HCEC 1CT (cell line): ENCODE data around the gene IPCEF1.
A peak's percentile ranks its signal among the peaks of the same experiment; 100 is the strongest.
"Not testable (repeated sequence)": the region's sequence is repeated elsewhere in the genome, so short reads cannot be mapped to it uniquely, and the experiment has no call there.

ENCODE experiments used
- DNase-seq: peaks from one replicate; pipeline ENCODE4 v3.0.0-alpha.2; 2017

Gene IPCEF1

DNA sequence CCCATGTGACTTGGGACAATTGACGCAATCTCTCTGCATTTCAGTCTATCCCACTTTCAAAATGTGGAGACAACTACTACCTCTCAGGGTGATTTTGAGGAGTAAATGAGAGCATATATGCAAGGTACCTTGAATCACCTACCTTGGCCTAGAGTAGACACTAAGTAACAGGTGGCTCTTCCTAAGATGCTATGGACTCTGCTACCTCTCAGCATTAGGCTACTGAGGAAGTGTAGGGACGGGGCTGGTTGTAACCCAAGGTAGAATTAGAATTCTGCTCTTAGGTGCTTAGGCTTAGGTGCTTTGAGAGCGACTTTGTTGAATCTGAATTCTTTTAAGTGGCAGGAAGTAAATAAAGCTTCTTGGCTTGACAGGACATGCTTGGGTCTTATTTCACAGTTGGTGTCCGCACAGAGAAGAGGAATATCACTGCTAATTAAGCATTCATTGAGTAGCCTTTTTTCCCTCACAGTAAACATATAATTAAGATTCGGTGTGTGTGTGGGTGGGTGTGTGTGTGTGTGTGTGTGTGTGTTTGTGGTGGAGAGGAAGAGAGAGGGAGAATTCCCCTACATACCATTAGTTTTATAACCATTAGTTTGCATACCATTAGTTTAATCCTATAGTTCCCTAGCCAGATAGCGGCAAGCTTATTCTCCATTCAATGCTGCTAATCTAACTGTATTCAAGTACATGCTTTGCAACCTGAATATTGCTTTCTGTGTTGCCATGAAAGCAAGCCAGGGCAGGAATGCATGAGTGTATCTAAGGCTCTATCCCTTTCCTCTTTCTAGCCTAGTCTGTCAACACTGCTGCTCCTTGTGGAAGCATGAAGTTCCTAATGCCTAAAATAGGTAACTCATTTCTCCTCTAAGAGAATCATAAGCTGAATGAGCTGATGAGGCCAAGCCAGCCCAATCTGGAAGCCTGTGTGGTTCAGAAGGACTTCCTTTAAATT, 112.5 kb downstream of the IPCEF1 start:
- DNase-seq = no peak

DNA sequence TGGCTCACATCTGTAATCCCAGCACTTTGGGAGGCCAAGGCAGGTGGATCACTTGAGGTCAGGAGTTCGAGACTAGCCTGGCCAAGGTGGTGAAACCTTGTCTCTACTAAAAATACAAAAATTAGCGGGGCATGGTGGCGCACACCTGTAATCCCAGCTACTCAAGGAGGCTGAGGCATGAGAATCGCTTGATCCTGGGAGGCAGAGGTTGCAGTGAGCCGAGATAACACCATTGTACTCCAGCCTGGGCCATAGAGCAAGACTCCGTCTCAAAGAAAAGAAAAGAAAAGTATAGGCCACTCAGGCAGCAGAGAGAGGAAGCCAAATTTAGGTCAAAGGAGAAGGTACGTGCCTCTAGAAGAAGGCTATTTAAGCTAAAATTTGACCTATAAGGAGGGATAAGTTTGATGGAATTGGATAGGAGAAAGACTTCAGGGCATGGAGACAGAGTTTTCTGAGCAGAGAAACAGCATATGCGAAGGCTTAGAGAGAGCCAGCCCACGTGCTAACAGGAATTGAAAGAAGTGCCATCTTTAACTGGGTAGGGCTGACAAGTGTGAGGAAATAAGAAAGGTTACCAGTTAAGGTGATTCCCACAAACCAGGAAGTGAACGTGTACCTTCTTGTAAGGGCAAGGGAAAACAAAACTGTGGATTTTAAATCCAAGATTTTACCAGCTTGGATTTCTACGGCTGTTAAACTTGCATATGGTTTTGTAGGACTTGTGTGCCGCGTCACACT, 113.8 kb downstream of the IPCEF1 start:
- DNase-seq = no peak

DNA sequence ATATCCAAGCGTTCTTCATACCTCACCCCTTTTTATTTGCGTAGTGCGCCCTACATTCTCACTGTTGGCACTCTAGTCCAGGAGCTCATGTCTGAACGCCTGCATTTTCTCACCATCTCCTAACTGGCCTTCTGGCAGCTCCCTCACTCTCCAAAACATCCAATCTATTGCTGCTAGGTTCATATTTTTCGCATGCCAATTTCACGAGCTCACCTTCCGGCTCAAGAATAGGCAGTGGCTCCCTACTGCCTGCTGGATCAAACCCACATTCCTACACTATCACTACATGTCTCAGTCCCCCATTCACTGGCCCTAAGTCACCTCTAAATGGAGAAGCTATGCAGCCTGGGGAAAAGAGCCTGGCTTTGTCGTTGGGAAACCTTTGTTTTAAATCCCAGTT, 115.0 kb downstream of the IPCEF1 start:
- DNase-seq = no peak

DNA sequence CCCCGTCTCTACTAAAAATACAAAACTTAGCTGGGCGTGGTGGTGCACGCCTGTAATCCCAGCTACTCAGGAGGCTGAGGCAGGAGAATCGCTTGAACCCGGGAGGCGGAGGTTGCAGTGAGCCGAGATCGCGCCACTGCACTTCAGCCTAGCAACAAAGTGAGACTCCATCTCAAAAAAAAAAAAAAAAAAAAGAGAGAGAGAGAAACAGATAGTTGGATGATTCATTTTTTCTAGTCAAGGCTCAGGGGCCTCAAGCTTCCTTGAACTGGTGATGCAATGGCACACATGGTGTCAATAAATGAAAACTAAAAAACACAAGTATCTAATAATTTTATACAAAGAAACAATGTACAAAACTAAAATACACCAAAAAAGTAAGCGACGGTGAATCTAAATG, 115.5 kb downstream of the IPCEF1 start:
- DNase-seq = not testable (repeated sequence)

DNA sequence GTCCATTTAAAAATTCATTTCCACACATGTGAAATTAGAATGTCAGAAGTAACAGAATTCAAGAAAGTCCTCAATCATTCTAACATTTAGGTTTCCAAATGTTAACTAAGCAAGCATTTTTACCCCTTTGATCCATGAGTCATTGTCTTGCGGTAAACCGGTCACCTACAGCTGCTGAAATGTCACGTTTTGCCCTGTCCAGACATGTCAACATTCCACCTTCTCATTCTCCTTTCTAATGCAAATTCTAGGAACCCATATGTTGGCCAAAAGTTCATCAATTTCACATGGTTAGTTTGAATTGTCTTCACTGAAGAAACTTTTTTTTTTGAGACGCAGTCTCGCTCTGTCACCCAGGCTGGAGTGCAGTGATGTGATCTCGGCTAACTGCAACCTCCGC, 117.2 kb downstream of the IPCEF1 start:
- DNase-seq = no peak

DNA sequence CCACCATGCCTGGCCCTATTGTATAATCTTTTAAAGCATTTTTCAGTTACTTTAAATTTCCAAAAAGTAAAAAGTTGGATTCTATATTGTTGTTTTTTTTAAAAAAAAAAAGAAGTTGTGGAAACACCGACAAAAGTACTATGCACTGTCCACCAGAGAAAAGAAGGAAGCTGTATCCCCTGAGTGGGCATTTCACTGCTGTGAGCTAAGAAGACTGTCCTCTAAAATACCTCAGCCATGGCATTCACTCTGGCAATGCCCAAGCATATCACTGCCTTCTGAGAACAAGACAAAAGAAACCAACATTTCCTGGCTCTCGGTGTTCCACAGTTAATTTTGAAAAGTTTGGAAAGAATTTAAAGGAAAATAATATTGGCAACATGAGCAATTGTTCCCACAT, 117.8 kb downstream of the IPCEF1 start:
- no peak for DNase-seq

DNA sequence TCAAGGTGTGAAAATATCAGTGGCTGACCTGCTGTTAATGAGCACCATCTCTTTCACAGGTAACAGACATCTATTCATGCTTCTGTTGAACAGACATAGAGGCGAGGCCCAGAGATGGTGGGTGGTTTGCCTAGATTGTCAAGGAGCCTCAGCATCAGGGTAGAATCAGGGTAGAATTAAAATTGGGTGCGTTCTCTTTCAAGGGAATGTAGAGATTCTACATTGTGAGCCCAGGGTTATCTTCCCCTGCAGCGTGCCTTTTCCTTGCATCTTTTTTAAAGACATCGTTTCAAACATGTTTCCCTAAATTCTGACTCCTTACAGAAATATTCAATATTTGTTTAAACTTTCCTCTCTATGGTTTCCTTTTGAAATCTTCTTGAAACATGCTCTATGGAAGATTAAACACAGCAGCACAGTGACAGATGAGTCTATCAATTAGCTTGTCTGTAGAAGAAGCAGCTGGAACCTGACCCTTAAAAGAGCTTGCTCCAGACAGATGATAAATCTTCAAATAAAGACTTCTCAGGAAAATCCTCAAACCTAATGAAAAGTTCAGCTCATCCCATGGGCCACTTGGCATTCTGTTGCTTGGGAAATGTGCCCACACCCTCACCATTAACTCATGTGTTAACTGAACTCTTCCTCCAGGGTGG, 119.8 kb downstream of the IPCEF1 start:
- DNase-seq = no peak

DNA sequence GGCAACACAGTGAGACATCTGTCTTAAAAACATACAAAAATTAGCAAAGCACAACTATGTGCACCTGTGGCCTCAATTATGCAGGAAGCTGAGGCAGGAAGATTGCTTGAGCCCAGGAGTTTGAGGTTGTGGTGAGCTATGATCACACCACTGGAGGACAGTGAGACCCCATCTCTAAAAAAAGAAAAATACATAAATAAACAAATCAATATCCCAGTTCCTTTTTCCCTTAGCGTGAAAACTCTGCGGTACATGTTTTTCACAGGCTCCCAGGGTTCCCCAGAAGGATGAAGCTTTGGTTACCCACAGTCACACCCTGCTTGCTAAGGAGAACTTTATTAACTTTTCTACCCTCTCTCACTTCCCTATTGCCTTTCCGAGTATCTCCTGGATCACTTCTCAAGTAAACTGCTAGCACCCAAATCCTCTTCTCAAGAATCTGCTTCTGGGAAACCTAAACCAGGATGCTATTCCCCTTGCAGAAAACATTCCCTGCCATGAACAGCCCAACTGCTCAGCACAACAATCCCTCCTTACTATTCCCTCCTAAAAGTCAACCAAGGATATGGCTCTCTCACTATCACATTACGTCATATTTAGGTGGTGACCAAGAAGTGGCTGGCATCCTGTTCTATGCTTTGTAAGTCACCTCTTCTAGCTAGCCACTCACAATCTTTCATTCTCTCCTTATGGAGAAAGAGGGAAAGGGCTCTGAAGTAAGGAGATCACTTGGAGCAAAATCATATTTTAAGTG, 122.4 kb downstream of the IPCEF1 start:
- no peak for DNase-seq

DNA sequence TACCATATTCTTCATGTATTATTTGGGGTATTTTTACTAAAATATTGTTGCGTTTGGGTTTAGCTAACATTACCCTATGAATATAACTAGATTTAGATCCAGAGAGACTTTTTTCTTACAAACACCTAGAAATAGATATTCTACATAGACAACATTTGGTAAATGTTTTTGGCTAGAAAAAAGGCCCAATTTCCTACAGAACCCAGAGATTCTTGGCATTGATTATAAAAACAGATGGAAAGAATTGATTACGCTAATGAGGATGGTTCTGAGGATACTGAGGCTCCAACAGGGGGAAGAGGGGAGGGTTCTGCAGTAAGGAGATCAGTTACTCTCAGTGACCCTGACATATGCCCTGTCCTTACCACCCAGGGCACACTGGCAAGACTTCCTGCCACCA, 123.2 kb downstream of the IPCEF1 start:
- DNase-seq = no peak

DNA sequence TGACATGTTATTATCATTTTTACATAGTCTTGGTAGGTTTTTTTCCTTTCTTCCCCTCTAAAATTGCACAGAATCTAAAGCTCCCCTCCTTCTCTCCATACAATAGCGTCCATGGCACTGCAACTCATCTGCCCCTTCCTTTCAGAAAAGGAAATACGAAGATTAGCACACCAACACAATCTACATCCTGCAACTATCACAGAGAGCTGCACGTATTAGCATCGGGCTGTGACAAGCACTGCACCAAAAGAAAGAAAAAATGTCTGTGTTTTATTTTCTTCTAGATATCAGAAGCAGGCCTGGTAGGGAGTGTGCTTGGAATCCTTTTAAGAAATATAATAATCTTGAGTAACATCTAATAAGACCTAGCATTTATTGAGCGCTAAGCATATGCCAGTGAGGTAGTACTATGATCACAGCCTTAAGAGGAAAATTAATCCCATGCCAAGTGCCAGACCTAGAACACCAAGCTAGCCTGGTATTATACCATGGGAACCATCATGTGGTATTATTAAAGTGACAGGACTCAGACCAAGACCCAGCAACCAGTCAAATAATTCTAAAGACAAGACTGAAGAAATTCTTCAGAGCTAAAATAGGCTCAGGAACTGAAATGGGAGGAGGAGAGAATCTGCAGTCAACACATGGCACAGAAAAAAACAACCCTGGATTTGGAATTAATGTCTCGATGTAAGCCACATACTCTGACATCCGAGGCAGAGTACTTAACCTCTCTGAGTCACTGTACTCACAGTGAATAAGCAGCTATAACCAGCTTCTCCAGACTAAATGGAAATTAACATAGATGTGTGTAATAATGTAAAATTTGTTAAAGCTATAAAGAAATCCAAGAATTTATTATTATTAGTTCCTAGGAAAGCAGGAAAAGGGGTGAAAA, 124.3 kb downstream of the IPCEF1 start:
- DNase-seq = peak; percentile 9

DNA sequence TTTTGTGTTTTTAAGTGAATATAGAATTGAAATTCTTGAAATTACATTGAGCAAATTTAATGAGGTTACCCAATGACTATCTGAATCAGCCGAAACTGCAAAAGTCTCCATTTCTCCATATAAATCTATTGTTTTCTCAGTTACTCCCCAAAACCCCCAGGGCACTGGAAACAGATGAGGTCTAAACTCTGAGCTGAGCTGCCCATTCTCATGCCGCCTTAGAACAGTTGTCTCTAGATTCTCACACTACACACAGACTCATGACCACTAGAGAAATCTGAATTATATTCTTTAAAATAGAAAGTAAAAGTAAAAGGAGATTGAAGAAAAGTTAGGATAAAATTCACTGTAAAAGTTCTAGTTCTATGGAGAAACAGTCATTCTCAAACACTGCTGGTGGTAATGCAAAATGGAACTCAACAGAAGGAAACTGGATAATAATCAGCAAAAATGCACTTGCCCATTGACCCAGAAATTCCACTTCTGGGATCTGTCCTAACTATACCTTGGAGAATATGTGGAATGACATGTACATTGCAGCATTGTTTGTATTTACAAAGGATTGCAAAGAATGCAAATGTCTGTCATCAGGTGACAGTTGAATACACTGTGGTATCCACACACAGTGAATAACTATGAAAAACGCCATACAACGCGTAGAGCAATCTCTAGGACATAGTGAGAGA, 125.5 kb downstream of the IPCEF1 start:
- no peak for DNase-seq

DNA sequence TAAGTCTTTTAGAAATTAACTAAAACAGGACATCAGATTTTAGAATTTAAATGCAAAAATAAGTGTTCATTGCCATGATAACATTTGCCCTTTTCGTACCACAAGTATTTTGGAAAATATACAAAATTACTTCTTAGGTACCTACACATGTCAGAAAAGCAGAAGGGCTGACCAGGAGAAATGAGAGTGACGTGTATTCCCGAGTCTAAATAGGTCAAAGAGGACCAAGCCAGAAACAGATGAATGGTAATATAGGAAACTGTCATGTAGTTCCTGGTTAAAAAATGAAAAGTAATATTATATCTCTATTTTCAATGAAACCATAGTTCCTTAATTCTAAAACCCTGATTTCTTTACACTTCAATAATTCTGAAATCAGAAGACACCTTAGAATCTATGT, 126.2 kb downstream of the IPCEF1 start:
- DNase-seq = no peak

DNA sequence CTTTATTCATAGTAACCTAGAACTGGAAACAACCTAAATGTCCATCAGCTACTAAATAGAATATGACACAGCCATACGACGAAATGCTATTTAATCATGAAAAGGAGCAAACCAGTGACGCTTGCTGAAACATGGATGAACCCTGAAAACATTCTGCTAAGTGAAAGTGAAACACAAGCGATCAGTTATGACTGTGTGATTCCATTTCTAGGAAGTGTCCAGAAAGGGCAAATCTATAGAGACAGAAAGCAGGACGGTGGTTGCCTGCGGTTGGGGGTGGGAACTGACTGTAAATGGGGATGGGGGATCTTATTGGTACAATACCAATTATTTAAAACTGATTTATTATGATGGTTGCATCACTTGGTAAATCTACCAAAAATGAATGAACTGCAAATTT, 126.8 kb downstream of the IPCEF1 start:
- DNase-seq = no peak

DNA sequence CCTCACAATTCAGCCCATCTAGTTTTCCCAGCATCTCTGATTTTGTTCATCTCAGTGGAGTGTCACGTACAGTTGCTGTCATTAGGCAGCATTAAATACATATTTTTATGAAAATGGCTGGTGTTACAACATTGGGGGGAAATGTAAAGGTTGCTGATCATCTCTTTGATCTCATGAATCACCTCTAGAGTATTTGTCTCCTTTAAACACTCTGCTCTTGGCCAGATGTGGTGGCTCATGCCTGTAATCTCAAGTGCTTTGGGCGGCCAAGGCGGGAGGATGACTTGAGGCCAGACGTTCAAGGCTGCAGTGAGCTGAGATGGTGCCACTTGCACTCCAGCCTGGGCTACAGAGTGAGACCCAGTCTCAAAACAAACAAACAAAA, 128.1 kb downstream of the IPCEF1 start:
- DNase-seq = no peak

DNA sequence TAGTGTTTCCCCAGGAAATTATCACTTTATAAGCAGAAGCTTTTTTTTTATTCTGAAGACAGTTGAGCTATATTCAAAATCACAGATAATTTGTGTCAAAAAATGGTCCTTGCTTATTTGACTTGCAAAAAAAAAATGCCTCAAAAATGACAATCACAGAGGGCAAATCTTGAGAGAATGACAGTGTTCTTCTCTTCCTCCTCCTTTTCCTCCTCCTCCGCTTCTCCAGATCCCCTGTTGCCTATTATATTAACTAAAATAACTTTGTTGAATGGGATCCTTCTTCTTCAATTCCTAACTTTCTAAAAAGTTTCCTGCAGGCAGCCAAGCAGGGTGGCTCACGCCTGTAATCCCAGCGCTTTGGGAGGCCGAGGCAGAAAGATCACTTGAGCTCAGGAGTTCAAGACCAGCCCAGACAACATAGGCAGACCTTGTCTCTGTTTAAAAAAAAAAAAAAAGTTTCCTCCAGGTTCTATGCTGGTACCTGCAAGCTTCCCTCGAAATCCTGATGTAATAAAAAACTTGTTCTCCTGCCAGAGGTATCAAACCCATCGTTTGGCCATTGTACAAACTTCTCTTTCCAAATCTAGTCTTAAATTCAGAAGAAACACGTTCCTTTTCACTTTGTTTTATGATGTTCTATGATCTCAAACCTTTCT, 128.6 kb downstream of the IPCEF1 start:
- DNase-seq = no peak

DNA sequence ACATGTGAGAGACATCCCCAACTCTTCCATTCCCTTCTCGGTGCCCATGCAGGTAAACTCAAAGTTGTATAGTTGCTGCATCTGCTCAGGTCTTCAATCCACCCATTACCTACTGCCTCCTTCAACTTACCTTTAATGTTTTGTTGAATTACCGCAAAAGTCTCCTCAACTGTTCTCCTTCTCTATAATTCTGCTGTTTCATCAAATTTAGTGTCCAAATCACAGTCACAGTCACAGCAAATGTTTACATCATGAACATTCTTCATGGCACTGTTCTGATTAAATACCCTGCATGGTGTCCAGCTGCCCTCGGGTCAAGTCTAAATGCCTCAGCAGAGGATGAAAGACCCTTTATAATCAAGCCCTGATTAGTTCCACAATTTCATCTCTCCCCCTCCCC, 130.1 kb downstream of the IPCEF1 start:
- DNase-seq = no peak

DNA sequence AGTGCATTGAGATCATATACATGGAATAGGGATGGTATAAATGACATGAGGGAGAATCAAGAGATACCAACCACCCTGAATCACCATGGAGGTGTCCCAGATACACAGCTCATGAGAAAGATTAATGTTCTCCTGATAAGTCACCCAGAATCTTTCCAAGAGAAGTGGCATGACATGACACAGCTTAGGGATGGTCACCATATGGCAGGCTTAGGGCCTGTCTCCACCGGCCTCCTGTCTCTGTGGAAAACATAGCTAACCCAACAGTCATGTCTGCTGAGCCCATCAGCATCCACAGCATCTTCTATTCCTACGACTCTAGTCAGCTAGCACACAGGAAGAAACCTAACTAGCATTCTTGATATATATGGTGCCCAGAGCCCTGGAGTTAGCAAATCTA, 133.3 kb downstream of the IPCEF1 start:
- no peak for DNase-seq

DNA sequence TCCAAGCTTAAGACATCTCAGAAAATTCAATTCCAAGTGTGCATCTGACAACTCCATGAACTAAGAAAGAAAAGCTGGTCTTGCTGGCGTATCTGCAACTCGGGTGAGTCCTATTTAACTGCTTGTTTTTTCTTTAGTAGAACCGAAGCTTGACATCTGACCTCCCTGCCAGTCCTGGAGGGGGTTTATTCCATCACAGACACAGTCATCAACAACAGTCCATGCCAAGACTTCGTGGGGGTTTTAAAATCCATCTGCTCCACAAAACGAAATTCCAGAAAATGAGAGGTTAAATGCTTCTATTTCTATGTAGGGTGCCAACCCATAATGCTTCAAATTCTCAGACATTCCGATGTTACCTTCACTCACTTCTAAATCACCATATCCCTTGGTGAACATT, 133.9 kb downstream of the IPCEF1 start:
- no peak for DNase-seq

DNA sequence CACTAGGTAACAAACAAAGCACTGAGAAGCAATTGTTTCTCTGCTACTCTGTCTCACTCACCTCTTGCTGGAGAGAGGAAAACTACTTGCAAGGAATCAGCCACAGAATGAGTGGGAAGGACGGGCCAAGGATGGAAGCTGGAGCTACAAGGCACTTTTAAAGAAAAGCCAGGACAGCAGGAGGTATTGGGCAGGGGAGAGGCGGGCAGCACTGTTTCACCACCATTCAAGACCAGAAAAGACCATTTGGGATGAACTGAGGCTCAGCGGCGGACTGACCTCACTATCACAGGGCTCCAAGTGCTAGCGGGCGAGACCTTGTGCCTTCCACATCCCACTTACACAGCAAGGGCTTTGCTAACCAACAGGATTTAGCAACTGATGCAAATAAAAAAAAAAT, 137.4 kb downstream of the IPCEF1 start:
- DNase-seq = no peak

DNA sequence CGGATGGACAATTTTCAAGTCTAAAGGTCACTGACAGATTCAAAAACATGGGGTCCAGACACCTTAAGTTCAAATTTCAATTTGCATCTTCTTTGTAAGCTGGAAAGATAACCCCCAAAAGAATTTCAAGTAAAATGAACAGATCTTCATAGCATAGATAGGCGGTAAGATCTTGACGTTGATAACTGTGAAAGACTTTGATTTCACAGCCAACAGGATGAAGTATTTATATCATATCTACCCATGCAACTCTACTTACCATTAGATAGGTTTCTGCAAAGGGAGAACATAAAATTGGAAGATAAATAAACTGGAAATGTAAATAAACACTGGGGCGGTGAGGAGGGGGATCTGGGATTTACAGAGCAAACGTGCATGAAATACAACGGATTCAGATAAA, 137.8 kb downstream of the IPCEF1 start:
- DNase-seq = no peak

DNA sequence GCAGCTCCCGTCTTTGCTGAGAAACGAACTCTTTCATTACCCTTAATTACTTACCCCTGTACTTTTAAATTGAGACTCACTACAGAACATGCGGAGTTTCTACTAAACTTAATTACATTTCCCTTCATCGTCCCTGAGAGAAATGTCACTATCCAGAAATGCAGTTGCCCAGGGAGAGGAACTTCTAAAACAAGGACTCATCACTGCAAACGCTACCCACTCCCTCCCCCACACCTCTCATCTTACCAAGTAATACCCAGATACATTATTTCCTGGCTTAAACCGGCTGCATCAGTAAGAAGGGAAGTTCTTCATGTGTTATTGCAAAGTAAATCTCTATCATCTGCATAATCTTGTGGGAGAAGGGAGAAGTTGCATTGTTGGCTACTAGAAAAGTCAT, 138.3 kb downstream of the IPCEF1 start:
- no peak for DNase-seq
